NCI-H1436 (cell line): ENCODE data around the gene NPB.

Source experiments
- DNase-seq: peaks from one replicate; lab custom pipeline; 2025; lab: John Stamatoyannopoulos, UW

The NPB gene

GRCh38 chr17:81902023-81902652, at the start of gene NPB:
Gene NPB (plus strand): TSS chr17:81902238. CDS start chr17:81902278, 40 bp downstream.
- DNase-seq = no peak

GRCh38 chr17:81854974-81855774, 46.9 kb upstream of the NPB start:
- no peak for DNase-seq

DNA sequence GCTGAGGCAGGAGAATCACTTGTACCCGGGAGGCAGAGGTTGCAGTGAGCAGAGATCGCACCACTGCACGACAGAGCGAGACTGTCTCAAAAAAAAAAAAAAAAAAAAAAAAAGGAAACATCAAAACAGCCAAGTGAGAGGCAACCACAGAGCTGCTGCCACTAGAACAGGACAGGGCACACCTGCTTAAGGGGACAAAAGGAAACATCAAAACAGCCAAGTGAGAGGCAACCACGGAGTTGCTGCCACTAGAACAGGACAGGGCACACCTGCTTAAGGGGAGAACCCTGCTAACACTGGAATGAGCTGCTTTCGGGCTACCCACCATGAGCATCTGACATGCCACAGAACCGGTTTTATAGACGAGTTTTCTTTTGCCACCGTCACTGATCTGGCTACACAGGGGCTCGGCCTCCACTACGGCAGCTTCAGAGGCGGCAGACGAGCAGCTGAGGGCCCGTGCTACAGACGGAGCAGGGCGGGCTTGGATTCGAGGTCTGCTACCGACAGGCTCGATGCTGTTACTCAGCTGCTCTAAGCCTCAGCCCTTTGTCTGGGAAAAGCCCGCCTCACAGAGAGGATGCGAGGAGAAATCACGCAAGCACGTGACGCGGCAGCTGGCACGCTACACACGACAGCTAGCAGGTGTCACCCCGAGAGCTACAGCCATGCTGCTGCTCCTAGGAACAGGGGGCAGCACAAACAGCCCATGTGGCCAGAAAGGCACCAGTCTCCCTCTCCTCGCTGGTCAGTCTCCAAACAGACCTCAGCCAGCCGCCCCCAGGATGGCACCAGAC, 43.7 kb upstream of the NPB start:
- DNase-seq = no peak

GRCh38 chr17:81858967-81859905, 42.8 kb upstream of the NPB start:
- DNase-seq = no peak

- DNase-seq = no peak
Observed at GRCh38 chr17:81859906-81860755, 41.9 kb upstream of the NPB start, which contains the start of gene P4HB. Gene P4HB (minus strand): TSS chr17:81860535. CDS start chr17:81860471, 64 bp downstream.

- DNase-seq = peak; percentile 100
Observed at GRCh38 chr17:81860756-81861568, 41.1 kb upstream of the NPB start.

DNA sequence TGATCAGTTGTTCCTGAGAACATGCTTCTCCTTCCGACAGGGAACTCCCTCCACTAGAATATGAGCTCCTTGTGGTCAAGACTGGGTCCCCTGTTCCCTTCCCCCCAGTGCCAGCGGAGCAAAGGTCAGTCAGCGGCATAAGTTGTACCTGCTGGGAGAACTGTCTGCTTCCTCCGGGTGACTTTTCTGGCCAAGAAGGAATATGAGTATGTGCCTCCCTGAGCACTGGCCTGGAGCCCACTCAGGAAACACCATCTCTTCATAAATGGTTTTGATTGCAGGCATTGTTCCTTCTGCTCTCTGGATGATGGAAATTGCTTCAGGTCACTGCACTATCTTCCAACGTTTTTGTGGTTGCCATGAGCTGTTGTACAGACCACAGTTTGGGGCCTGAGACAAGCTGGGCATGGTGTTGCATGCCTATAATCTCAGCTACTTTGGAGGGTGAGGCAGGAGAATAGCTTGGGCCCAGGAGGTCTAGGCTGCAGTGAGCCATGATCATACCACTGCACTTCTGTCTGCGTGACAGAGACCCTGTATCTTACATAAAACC, 38.8 kb upstream of the NPB start:
- no peak for DNase-seq

- no peak for DNase-seq
Observed at GRCh38 chr17:81863833-81864768, 37.9 kb upstream of the NPB start.

DNA sequence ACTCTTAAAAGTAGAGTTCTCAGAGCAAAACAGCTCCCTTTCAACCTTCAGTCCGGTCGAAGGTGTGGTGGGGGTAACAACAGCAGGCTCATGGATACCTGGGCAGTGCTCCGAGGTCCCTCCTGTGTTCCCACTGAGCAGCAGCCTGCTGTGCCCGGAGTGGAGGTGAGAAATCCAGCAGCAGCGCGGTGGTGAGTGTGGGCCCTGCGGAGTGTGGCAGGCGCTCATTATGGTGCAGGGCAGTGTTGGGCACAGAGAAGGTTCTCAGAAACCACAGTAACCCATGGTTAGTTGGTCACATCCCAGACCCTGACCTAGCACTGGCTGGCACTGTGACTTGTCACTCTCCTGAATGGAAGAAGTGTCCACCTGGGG, 36.7 kb upstream of the NPB start:
- DNase-seq = no peak

DNA sequence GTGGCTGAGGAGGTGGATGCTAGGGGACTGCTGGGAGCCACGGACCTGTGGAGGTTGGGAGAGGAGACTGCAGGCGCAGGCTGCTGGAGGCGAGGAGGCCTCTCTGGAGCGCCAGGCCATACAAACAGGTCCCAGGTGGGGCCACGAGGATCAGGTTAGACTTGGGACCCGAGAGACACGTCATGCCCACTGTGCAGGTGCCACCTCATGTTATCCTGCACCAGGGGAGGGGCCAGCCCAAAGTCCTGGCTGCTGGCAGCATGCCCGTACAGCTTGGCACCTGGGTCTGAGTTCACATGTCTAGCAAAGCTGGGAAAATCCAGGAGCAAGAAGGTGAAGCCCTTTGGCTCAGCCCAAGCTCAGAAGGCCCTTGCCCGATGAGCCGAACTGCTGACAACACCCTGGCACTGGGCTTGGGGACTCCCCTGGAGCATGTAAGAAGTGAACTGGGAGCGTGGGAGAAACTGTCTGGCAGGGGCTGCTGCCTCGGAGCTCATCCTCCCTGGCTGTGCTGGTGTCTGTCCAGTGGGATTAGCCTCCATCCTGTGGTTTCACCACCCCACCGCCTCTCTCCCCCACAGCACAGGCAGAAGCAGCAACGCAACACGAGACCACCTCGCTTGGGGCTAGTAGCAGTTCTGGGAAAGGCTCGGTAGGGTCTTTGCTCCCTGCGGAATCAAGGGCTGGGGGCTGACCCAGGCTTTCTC, 36.2 kb upstream of the NPB start:
- no peak for DNase-seq

DNA sequence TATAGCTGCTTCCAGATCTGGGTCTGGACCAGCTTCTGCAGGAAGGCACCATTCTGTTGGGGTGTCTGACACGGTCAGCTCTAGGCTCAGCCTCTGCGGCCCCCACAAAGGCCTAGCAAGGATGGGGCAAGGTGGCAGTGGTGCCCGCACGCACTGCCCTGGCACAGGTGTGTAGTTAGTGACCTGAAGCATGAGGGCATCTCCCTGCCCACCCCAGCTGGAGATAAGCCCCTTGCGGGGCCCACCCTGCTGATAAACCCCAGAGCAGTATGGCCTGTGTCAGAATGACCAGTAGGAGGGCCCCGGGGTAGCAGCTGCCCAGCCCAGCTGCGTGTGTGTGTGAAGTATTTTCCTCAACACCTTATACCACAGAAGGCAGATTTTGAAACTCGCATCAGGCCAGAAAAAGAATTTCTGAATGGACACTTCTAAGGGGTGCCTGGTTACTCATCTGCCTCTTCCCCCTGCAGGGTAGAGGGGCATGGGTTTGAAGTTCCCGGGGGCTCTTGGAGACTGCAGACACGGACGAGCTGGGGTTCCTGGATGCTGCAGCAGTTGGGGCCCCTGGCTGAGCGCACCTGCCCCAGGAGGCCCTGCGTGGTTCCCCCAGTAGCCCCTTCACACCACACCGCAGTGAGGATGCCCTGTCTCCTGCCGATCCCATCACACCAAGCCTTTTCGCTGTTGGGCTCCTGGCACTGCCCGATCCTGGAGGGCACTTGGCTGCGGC, 35.4 kb upstream of the NPB start:
- no peak for DNase-seq

DNA sequence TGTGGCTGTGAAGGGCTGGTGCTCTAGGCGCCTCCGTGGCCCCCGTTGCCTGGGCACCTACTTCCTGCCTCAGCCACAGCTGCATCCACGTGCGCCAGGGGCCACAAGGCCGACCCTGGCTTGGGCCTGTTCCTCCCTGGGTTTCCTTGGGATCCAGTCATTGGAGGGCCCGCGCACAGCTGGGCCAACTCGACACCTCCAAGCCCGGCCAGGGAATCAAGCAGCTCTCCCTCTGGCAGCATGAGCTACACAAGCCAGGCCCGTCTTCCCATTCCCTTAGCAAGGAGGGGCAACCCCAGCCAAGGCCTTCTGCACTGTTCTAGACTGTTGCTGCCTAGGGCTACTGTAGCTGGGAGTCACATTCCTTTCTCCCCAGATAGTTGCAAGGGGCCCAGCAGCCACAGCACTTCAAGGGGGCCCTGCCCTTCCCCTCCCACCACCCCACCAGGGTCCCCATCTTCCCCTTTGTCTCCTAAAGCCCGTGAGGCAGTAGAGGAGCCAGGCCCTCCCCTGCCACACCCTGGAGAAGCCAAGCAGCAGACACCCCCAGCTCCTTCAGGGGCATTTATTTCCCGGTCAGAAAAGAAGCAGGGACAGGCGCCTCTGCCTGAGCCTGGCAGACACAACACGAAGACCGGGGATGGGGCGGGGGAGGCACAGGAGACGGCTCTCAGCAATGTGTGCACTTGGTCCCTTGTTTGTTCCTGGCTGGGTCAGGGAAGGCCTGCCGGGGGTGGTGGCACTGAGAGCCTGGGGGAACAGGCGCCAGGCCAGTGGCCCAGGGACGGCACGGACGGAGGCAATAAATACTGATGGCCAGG, 34.7 kb upstream of the NPB start:
- no peak for DNase-seq

DNA sequence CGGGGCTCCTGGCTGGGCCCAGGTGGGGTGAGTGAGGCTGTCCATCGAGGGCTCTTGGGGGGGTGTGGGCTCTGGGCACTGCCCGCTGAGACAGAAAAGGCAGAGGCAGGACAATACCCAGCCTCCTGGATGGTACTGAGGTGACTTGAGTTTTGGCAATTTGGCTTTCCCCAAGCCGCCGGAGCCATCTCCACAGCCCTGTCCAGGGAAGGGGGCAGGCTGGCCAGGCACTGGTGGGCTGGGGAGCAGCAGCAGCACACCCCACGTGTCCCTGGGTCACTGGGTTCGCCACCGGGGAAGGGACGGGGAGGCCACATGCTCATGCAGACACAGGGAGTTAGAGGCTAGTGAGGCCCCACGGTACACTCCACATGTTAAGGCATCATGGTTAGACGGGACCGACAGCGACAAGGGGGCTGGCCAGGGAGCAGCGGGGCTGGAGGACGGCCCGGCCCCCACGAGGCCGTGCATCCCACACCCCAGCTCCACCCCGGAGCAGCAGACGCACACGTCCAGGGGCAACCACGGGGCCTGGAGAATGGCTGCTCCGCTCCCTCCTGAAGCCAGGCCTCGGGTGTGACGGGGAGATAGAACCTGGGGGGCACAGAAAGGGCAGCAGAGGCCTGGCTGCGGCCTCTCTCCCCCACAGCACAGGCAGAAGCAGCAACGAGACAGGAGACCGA, 33.9 kb upstream of the NPB start:
- no peak for DNase-seq

DNA sequence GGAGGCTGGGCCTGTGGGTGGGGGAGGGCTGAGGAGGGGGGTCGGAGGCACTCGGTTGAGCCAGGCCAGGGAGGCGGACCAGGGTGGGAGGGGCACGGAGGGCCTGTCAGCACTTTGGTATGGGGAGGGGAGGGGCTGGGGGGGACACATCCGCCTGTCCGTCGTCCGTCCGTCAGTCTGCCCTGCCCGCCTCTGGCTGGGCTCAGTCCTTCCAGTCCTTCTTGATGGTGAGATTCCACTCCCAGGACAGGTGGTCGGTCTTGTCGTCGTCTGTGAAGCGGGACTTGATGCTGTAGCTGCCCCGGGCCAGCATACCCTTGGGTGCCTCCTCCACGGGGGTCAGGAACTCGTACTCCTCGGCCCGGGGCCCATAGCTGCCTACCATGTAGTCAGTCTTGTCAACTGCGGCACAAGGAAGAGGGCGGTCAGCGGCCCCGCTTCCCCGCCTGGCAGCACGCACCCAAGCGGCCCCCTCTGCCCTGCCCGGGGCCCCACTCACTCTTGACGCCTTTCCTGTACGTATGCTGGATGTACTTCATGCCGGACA, 33.3 kb upstream of the NPB start:
- no peak for DNase-seq
